ENCODE measurements around the gene CYP24A1. TPM values are rescaled to one million over a fixed set of nuclear protein-coding genes. Genes with fewer than 3 reads are reported as not detected.

CYP24A1 gene
- total RNA-seq, 4 donors from 2014 or later: 1.3 to 12.3 (median 8.9) TPM

- intact Hi-C loops (cut with DNase I): no loop called here
- Histone ChIP-seq H3K27me3 (no peaks in the 10 kb centered on the region), H3K4me1 (peaks cover 0 to 41% (median 6%) of the 10 kb centered on the region in 3 donors), H3K27ac (peak overlapping the region in 1 of 4 donors; percentile 65), H3K36me3 (no peaks in the 10 kb centered on the region), H3K4me3 (no peak overlapping the region), H3K9me3 (no peaks in the 10 kb centered on the region)
- DNase-seq: no peak
- TF ChIP-seq CTCF (IDR thresholded peaks at IDR 0.05) (no peak), POLR2A (IDR thresholded peaks at IDR 0.05) (no peak)
- WGBS, 2 donors: 92 to 93% methylated on average over 4 of the region's 4 CpGs
These were observed 57.1 kb downstream of the CYP24A1 start for GRCh38 chr20:54116550-54117235.

- Histone ChIP-seq H3K36me3 (no peaks in the 10 kb centered on the region), H3K4me3 (no peak overlapping the region), H3K4me1 (peaks cover 0 to 41% (median 3%) of the 10 kb centered on the region in 3 donors), H3K27me3 (no peaks in the 10 kb centered on the region), H3K27ac (peak overlapping the region in 2 of 4 donors; percentile 56 to 68), H3K9me3 (no peaks in the 10 kb centered on the region)
- no peak for TF ChIP-seq CTCF (IDR thresholded peaks at IDR 0.05)
- TF ChIP-seq POLR2A (IDR thresholded peaks at IDR 0.05): no peak
- no peak for DNase-seq
- intact Hi-C loops (cut with DNase I): no loop called here
- 61 to 77% methylated on average over 12 to 15 of the region's 15 CpGs for WGBS, 2 donors
These were observed 58.5 kb downstream of the CYP24A1 start for GRCh38 chr20:54115172-54115854.

- TF ChIP-seq CTCF (IDR thresholded peaks at IDR 0.05) (no peak), POLR2A (IDR thresholded peaks at IDR 0.05) (no peak)
- peaks cover 0 to 51% (median 3%) of the 10 kb centered on the region in 3 donors for H3K4me1 ChIP-seq
- intact Hi-C loops (cut with DNase I): no loop called here
- WGBS, 2 donors: 67 to 69% methylated on average over 2 of the region's 2 CpGs
- H3K36me3 ChIP-seq: no peaks in the 10 kb centered on the region
- no peak for DNase-seq
- H3K9me3 ChIP-seq: no peaks in the 10 kb centered on the region
- no peaks in the 10 kb centered on the region for H3K27me3 ChIP-seq
- H3K4me3 ChIP-seq: no peak overlapping the region
- H3K27ac ChIP-seq: no peak overlapping the region
These were observed 59.7 kb downstream of the CYP24A1 start for GRCh38 chr20:54114109-54114508.

- Histone ChIP-seq H3K9me3 (no peaks in the 10 kb centered on the region), H3K4me3 (no peak overlapping the region), H3K36me3 (no peaks in the 10 kb centered on the region), H3K27ac (no peak overlapping the region), H3K4me1 (peaks cover 0 to 51% (median 3%) of the 10 kb centered on the region in 3 donors), H3K27me3 (no peaks in the 10 kb centered on the region)
- no peak for DNase-seq
- 80 to 83% methylated on average over 2 of the region's 2 CpGs for WGBS, 2 donors
- intact Hi-C loops (cut with DNase I): no loop called here
- no peak for TF ChIP-seq CTCF (IDR thresholded peaks at IDR 0.05)
These were observed 60.2 kb downstream of the CYP24A1 start for GRCh38 chr20:54113566-54113965.

GRCh38 chr20:54112221-54112884 is 61.4 kb downstream of the CYP24A1 start:
- Histone ChIP-seq H3K27me3 (no peaks in the 10 kb centered on the region), H3K27ac (peak overlapping the region; percentile 44 to 65 (median 64)), H3K36me3 (no peaks in the 10 kb centered on the region), H3K9me3 (no peaks in the 10 kb centered on the region), H3K4me1 (peaks cover 0 to 59% (median 7%) of the 10 kb centered on the region in 3 donors), H3K4me3 (no peak overlapping the region)
- intact Hi-C loops (cut with DNase I): no loop called here
- no peak for TF ChIP-seq POLR2A (IDR thresholded peaks at IDR 0.05)
- TF ChIP-seq CTCF (IDR thresholded peaks at IDR 0.05): no peak
- no peak for DNase-seq
- WGBS, 2 donors: 46 to 66% methylated on average over 4 of the region's 4 CpGs

Data from esophagus squamous epithelium (tissue), 5 donors.